Lung microvascular endothelial cell (primary cell): ENCODE data around the gene SHANK1. TPM values are rescaled to one million over a fixed set of nuclear protein-coding genes. Genes with fewer than 3 reads are reported as not detected.
"Not testable (repeated sequence)": the region's sequence is repeated elsewhere in the genome, so short reads cannot be mapped to it uniquely, and the experiment has no call there.

Experiments used
- DNase-seq, 2 donors: peaks; one replicate each; pipeline versions ENCODE4 v3.0.0 to v3.0.0-alpha.2; 2010; ENCODE audit warnings: low read depth in 2 of 2
- total RNA-seq: library from RNA; depleted of rRNA; stranded (reverse); fragments of >200 nt; gene quantifications from 2 replicates; pipeline ENCODE4 v1.2.1, GENCODE V29; 2014

The SHANK1 gene
- total RNA-seq, 1 donor from 2014 or later: not detected

- peak in 1 of 2 donors; percentile 56 for DNase-seq
Measured at GRCh38 chr19:50636317-50637085, 83.1 kb downstream of the SHANK1 start.

- DNase-seq: no peak
Measured at GRCh38 chr19:50633973-50634372, 85.6 kb downstream of the SHANK1 start.

GRCh38 chr19:50633359-50633758, 86.2 kb downstream of the SHANK1 start:
- no peak for DNase-seq

- no peak for DNase-seq
Measured at GRCh38 chr19:50632151-50632835, 87.3 kb downstream of the SHANK1 start.

GRCh38 chr19:50629801-50630200, 89.8 kb downstream of the SHANK1 start:
- no peak for DNase-seq

GRCh38 chr19:50629194-50629593, 90.4 kb downstream of the SHANK1 start:
- no peak for DNase-seq

GRCh38 chr19:50628551-50628950, 91.1 kb downstream of the SHANK1 start:
- DNase-seq: no peak

GRCh38 chr19:50628146-50628545, 91.5 kb downstream of the SHANK1 start:
- DNase-seq: no peak

GRCh38 chr19:50626795-50627194, 92.8 kb downstream of the SHANK1 start:
- DNase-seq: no peak

GRCh38 chr19:50626011-50626410, 93.6 kb downstream of the SHANK1 start:
- no peak for DNase-seq

GRCh38 chr19:50624949-50625600, 94.5 kb downstream of the SHANK1 start:
- no peak for DNase-seq

GRCh38 chr19:50620394-50620906, 99.2 kb downstream of the SHANK1 start:
- not testable (repeated sequence) for DNase-seq

GRCh38 chr19:50619184-50619583, 100.4 kb downstream of the SHANK1 start:
- DNase-seq: not testable (repeated sequence)

- not testable (repeated sequence) for DNase-seq
Measured at GRCh38 chr19:50618379-50618778, 101.2 kb downstream of the SHANK1 start.

GRCh38 chr19:50612504-50613404, 106.8 kb downstream of the SHANK1 start:
- not testable (repeated sequence) for DNase-seq

Other genes starting within 250 kb of the SHANK1 start
- gene EMC10, start 243.3 kb downstream of the SHANK1 start, total RNA-seq: 25.7 and 46.0 TPM in 2 replicates
- gene GARIN5A, start 243.0 kb downstream of the SHANK1 start, total RNA-seq: under 0.01 and 0.20 TPM in 2 replicates
- gene JOSD2, start 208.6 kb downstream of the SHANK1 start, total RNA-seq: 20.5 and 21.0 TPM in 2 replicates
- not detected in 2 replicates for gene ASPDH, start 205.9 kb downstream of the SHANK1 start, total RNA-seq
- under 0.01 TPM in 1 of 2 replicates, not detected in the other for gene LRRC4B, start 151.4 kb downstream of the SHANK1 start, total RNA-seq
- under 0.01 TPM in 2 replicates for gene SYT3, start 79.9 kb downstream of the SHANK1 start, total RNA-seq
- 0.65 TPM in 1 of 2 replicates, not detected in the other for gene C19orf81, start 70.4 kb downstream of the SHANK1 start, total RNA-seq
- gene CLEC11A, start 3.6 kb upstream of the SHANK1 start, total RNA-seq: 0.40 and 2.6 TPM in 2 replicates
- not detected in 2 replicates for gene GPR32, start 50.7 kb upstream of the SHANK1 start, total RNA-seq
- not detected in 2 replicates for gene ACP4, start 70.6 kb upstream of the SHANK1 start, total RNA-seq
- gene KLK1, start 104.0 kb upstream of the SHANK1 start, total RNA-seq: not detected in 2 replicates
- gene KLK15, start 113.8 kb upstream of the SHANK1 start, total RNA-seq: not detected in 2 replicates
- not detected in 2 replicates for gene KLK3, start 135.1 kb upstream of the SHANK1 start, total RNA-seq
- gene KLK2, start 153.6 kb upstream of the SHANK1 start, total RNA-seq: not detected in 2 replicates
- gene KLK4, start 191.6 kb upstream of the SHANK1 start, total RNA-seq: not detected in 2 replicates
- gene KLK5, start 233.2 kb upstream of the SHANK1 start, total RNA-seq: not detected in 2 replicates
- not detected in 2 replicates for gene KLK6, start 249.8 kb upstream of the SHANK1 start, total RNA-seq